Left ventricle myocardium inferior (tissue), 1 donor: ENCODE data around the gene CDC14A. TPM values are rescaled to one million over a fixed set of nuclear protein-coding genes. Genes with fewer than 3 reads are reported as not detected.

Source experiments
- DNase-seq: peaks from one replicate; pipeline ENCODE4 v3.0.0-alpha.2; 2020
- H3K27ac ChIP-seq: fragments of 200-600 bp; replicated peaks from 2 replicates; pipeline ENCODE4 v1.8.0; 2021
- H3K27me3 ChIP-seq: fragments of 200-600 bp; 2 replicates; pipeline ENCODE4 v1.8.0; 2021; ENCODE audit warnings: low read depth
- H3K36me3 ChIP-seq: fragments of 200-600 bp; 2 replicates; pipeline ENCODE4 v1.8.0; 2021
- H3K4me1 ChIP-seq: fragments of 200-600 bp; 2 replicates; pipeline ENCODE4 v1.8.0; 2021
- H3K4me3 ChIP-seq: fragments of 200-600 bp; 2 replicates; pipeline ENCODE4 v1.8.0; 2021; ENCODE audit warnings: mild to moderate bottlenecking, moderate library complexity
- H3K9me3 ChIP-seq: fragments of 200-600 bp; replicated peaks from 2 replicates; pipeline ENCODE4 v1.8.0; 2021
- intact Hi-C: fragments of 100-400 bp; cut with micrococcal nuclease; formaldehyde crosslinking; loops from one replicate; pipeline ENCODE4 v1.11.0; 2022
- total RNA-seq: library from RNA; stranded (reverse); fragmentation: NEBNext Ultra II Directional; extraction: Animal tissue kit (Norgen Biotek cat#: 25700); gene quantifications from one replicate; pipeline ENCODE4 v1.2.1, GENCODE V29; 2021
- TF ChIP-seq, protein P1 (sequence below): fragments of 200-600 bp; IDR thresholded peaks from 2 replicates; pipeline ENCODE4 v1.8.0; 2021; ENCODE audit warnings: antibody characterized with exemption, mild to moderate bottlenecking, borderline replicate concordance
- donor health status: DM: no; HTN: yes; CAD: no; lungs with severe emphysema.

The CDC14A gene
- total RNA-seq, 1 donor from 2014 or later = 2.4 TPM

DNA sequence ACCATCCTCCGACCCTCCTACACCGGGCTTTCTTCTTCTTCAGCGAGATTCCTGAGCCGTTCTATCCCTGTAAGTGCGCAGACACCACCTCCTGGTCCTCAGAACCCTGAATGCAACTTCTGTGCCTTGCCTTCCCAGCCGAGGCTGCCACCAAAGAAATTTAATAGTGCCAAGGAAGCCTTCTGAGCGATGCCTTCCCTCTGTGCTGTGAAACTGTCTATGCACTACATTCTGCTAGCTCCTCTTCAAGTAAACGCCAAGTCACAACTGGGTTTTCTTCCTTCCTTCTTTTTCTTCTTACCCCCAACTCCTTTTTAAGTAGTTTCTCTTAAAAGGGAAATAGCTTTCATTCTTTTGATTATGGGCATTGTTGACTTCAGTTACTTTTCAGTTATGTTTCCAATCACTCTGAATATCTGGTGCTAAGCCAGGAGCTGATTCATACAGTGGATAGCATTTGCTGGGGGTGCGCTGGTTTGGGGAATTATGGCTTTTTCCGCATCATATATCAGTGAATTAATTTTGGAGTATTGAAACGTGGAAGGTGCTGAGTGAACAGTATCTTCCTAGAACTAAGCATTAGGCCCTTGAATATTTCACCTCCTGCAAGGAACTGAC lies 147.0 kb downstream of the CDC14A start:
- no peak overlapping the region for H3K4me3 ChIP-seq
- H3K27ac ChIP-seq = no peak overlapping the region
- DNase-seq = no peak
- TF ChIP-seq, protein P1, sequence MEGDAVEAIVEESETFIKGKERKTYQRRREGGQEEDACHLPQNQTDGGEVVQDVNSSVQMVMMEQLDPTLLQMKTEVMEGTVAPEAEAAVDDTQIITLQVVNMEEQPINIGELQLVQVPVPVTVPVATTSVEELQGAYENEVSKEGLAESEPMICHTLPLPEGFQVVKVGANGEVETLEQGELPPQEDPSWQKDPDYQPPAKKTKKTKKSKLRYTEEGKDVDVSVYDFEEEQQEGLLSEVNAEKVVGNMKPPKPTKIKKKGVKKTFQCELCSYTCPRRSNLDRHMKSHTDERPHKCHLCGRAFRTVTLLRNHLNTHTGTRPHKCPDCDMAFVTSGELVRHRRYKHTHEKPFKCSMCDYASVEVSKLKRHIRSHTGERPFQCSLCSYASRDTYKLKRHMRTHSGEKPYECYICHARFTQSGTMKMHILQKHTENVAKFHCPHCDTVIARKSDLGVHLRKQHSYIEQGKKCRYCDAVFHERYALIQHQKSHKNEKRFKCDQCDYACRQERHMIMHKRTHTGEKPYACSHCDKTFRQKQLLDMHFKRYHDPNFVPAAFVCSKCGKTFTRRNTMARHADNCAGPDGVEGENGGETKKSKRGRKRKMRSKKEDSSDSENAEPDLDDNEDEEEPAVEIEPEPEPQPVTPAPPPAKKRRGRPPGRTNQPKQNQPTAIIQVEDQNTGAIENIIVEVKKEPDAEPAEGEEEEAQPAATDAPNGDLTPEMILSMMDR = no peak
- peaks cover 64% of the 10 kb centered on the region for H3K36me3 ChIP-seq
- intact Hi-C loops = no loop called here
- no peaks in the 10 kb centered on the region for H3K4me1 ChIP-seq
- H3K27me3 ChIP-seq = no peaks in the 10 kb centered on the region
- no peaks in the 10 kb centered on the region for H3K9me3 ChIP-seq

DNA sequence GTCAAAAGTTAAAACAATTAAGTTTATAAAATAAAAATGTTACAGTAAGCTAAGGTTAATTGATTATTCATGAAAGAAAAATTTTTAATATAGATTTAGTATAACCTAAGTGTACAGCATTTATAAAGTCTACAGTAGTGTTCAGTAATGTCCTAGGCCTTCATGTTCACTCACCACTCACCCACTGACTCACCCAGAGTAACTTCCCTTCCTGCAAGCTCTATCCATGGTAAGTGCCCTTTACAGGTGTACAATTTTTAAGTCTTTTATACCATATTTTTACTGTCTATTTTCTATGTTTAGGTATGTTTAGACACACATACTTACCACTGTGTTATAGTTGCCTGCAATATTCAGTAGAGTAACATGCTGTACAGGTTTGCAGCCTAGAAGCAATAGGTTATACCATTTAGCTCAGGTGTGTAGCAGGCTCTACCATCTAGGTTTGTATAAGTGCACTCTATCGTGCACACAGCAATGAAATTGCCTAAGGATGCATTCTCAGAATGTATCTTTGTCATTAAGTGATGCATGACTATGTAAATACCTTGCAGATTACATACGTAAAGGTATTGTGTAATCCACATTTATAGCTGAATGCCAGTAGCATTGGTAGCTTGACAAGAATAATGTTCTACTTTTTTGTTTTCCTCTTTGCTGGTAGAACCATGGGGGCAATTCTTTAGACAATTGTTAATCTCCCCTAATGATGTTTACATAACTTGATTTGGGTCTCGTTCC lies 149.9 kb downstream of the CDC14A start:
- DNase-seq = no peak
- H3K27me3 ChIP-seq = no peaks in the 10 kb centered on the region
- no peak overlapping the region for H3K4me3 ChIP-seq
- H3K4me1 ChIP-seq = peaks cover 3% of the 10 kb centered on the region
- no peaks in the 10 kb centered on the region for H3K9me3 ChIP-seq
- TF ChIP-seq, protein P1 = no peak
- intact Hi-C loops = no loop called here
- H3K27ac ChIP-seq = no peak overlapping the region
- peaks cover 46% of the 10 kb centered on the region for H3K36me3 ChIP-seq

DNA sequence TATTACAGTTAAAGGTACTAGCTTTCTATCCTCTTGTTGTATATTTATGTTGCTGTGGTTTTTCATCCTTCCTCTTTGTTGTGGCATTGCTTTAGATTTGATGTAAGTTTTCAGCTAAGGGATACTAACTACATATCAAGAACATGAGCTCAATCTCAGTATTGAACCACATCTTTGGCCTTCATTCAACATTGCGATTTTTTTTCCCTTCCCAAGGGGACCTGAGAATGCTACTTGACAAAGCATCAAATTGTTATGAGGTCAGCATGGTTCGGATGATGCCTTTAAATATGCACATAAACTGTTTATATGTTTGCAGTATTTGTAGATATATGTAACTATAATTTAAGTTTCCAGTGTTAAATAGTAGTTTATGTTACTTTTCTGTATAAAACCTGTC lies 153.9 kb downstream of the CDC14A start:
- TF ChIP-seq, protein P1 = no peak
- no peaks in the 10 kb centered on the region for H3K27me3 ChIP-seq
- no peak overlapping the region for H3K27ac ChIP-seq
- intact Hi-C loops = no loop called here
- H3K36me3 ChIP-seq = peaks cover 17% of the 10 kb centered on the region
- DNase-seq = no peak
- H3K4me3 ChIP-seq = no peak overlapping the region
- H3K4me1 ChIP-seq = peaks cover 3% of the 10 kb centered on the region
- H3K9me3 ChIP-seq = no peaks in the 10 kb centered on the region

DNA sequence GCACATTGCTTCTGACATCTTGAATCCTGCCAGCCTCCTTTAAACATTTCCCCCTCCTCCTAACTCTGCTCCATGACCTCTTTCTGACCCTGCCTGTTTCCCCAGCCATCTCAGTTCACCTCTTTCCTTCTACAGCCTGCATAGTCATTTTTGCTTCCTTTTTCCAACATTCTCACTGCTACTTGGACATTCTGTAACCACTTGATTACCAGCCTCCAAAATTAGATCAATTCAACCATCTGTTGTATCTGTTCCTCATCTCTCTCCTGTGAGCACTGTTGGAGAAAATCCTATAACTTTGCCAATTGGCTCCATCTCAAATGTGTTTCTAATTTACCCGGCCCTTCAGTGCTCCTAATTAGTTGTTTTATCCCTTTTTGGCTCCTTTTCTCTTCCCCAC lies 158.1 kb downstream of the CDC14A start:
- H3K27ac ChIP-seq = no peak overlapping the region
- TF ChIP-seq, protein P1 = no peak
- H3K27me3 ChIP-seq = no peaks in the 10 kb centered on the region
- peaks cover 20% of the 10 kb centered on the region for H3K36me3 ChIP-seq
- H3K9me3 ChIP-seq = no peaks in the 10 kb centered on the region
- H3K4me3 ChIP-seq = no peak overlapping the region
- no peak for DNase-seq
- peaks cover 3% of the 10 kb centered on the region for H3K4me1 ChIP-seq
- intact Hi-C loops = no loop called here

DNA sequence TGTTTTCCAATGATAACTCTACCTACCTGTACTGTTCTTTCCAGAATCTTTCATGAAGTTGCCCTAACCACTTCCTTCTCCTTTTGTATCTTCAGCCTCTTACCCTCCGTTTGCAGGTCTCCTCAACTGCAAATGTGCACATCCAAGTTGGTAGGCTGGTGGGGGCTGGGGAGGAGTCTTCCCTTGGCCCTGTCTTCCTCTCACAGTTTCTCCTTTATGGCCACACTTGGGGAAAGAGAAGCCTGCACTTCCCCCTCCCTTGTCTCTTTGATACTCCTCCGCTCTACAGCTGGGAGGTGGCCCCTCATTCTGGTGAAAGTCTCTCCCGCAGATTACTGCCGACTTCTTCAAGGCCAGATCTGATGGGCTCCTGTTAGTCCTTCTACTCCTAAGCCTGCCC lies 158.8 kb downstream of the CDC14A start:
- no peak overlapping the region for H3K4me3 ChIP-seq
- no peak overlapping the region for H3K27ac ChIP-seq
- peaks cover 3% of the 10 kb centered on the region for H3K4me1 ChIP-seq
- H3K9me3 ChIP-seq = no peaks in the 10 kb centered on the region
- peaks cover 19% of the 10 kb centered on the region for H3K36me3 ChIP-seq
- TF ChIP-seq, protein P1 = no peak
- intact Hi-C loops = no loop called here
- H3K27me3 ChIP-seq = no peaks in the 10 kb centered on the region
- DNase-seq = no peak
